ENCODE measurements around the gene TMEM109.

Gene TMEM109

DNA sequence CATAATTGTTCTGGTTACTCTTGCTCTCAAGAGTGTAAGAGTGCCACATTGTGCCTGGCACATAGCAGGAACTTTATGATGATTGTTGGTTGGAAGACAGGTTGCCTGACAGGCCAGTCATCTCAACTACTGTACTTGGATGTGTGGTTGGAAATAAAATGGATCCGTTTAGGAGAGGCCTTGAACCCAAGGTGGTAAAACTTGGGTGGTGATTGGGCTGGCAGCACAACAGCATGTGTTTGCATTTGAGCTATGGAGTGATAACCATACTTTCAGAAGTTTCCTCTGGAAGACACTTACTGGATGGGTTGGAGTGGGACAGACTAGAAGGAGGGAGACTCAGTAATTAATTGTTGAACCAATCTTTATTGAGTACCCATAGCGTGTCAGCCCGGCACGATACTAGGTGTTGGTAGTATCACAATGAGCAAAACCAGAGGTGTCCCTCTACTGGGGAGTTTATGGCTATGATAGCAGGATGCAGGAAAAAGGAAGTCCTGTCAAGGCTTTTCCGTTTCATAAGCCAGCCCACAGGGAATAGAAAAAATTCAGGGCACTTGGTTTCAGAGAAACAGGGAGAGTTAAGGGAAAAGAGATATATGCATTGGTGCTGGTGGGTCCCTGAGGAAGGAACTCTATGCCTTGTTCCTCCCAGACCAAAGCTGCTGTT is 3.1 kb upstream of the TMEM109 start:
- peak; percentile 46 to 61 for DNase-seq

DNA sequence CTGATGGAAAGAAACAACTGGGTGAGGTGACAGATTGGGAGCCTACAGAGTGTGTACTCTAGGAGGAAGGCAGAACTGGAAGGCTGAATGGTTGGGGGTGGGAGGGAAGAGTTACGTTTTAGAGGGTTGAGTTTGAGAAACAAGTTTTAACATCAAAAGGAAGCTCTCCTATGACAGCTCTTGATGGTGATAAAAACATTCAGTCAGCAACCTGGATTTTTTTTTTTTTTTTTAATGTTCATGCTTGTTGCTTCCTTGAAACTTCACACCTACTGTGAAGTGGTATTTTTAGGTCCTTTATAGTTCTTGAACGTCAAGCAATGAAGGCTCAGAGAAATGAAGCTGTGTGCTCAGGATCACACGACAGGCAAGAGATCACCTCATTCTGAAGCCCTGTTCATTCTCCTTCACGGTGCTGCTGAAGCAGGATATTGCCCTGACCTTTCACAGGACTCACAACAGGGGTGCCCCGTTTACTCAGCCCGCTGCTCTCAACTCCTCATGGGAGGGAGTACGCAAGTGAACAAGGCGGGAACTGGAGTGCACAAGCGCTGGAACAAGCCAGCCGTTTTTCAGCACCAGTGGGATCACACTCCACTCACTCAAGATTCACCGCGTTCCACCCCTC is 1.6 kb upstream of the TMEM109 start:
- no peak for DNase-seq

DNA sequence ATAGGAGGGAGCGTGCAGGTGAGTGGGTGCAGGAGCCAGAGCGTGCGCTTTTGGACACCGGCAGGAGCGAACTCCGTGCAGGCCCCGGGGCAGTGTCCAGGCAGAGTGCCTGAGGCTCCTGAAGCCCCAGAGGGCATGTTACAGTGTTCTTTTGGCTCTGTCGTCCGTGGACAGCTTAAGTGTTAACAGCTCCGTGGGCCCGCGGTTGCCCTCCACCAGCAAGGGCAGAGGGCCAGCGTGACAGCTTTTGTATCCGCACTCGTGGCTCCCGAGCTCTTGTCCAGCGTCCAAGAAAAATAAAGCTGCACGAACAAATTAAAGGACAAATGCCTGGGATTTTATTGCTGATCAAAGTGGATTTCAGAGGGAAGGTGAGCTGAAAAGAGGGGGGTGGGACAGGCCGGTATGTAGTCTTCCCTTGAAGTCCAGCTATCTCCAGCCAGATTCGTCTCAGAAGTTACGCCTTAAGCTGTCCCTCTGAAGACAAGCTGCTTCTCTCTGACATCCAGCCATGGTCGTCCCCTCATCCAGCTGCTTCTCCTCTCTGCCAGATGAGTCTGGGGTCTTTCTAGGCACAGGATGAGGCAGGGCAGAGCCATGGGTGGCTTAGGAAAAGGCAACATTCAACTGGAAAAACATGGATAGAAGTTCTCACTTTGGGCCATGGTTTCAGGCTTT is 968 bp upstream of the TMEM109 start:
- no peak for DNase-seq

DNA sequence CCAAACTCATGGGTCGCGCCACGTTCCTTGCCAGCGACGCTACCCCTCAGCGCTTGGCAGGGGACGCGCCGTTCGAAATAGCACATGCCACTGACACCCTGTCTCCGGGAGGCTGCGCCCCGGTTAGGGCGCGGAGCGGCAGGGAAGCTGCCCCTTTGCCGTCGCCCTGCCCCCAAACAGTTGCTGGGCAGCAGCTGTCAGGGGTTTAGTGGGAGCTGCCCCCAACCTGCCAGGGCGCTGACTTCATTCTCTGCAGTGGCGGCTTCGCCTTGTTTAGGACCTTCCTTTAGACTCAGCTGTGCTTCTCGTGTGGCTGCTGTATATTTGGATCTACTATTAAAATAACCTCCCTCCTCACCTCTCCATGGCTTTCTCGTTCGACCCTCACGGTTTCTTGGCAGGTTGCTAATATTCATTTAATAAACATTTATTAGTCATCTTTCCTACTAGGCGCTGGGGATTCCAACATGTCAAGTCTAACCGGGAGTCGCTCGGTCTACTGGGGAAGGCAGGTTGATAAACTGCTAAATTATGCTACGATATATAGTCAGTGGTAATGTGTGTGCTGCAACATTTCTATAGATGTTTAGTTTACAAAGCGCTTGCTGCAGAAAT is 782 bp downstream of the TMEM109 start:
- peak; percentile 23 to 36 for DNase-seq

DNA sequence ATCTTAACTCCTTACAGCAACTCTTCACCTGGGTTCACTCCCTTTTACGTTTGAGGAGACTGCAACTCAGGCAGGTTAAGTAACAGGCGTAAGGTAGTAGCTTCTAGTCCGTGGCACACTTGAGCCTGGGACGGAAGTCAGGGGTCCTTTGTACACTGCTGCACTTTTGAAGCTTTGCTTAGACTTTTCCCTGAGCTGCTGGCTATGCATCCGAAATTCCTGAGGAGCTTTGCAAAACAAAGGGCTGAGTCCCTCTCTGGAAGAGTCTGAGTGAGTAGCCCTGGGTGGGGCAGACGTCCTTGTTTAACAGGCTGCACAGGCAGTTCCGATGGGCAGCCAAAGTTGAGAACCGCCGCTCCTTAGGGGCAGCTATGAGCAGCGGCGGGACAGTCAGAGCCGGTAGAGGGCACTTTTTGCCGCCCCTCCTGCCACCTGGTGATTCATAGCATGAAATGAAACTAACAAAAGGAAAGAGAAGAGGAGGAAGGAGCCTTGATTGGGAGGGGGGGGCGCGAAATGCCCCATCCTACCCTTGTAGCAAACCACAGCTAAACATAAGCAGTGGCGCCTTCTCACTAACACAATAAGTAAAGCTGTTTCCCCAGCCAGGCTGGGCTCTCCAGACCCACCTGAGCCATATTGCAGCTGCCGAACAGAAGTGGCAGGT is 1.4 kb downstream of the TMEM109 start:
- peak; percentile 31 to 46 for DNase-seq

DNA sequence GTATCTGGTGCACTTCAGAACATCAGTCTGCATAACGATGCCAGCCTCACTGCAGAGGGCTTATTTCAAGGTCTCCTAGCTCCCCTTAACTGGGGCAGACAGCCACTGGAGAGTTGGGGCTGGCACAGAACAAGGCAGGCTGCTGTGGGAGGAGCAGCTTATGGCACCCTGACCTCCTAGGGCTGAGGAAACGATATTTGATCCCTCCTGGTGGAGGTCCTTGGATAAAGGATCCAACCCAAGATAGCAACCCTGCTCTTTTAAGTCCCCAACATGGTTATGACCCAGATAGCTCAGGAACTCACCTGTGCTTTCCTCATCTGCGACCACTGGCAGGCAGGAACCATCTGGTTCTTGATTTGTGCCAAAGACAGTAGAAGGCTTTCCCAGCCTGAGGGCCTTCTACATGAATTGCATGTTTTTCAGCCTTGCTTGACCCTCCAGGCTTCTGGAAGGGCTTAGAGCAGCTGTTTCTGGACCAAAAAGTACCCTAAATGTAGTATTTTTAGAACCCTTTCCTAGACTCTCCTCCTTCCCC is 2.8 kb downstream of the TMEM109 start:
- no peak for DNase-seq

DNA sequence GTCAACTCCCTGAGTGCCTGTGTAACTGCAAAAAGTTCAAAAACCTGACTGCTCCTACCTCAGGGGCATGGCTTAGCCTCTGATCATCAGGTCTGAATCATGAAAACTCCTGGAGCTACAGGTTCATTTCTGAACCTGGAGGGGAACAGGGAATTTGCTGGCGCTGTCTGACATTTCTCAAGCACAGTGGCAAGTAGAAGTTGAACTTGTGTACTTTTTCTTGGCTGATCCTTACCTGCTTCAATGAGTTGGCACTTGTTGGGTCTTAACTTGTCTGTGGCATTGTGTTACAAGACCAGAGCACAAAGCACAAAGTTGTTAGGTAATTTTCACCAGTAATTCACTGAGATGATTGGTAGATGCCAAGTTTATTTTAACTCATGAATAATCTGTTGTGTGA is 3.3 kb downstream of the TMEM109 start:
- no peak for DNase-seq

DNA sequence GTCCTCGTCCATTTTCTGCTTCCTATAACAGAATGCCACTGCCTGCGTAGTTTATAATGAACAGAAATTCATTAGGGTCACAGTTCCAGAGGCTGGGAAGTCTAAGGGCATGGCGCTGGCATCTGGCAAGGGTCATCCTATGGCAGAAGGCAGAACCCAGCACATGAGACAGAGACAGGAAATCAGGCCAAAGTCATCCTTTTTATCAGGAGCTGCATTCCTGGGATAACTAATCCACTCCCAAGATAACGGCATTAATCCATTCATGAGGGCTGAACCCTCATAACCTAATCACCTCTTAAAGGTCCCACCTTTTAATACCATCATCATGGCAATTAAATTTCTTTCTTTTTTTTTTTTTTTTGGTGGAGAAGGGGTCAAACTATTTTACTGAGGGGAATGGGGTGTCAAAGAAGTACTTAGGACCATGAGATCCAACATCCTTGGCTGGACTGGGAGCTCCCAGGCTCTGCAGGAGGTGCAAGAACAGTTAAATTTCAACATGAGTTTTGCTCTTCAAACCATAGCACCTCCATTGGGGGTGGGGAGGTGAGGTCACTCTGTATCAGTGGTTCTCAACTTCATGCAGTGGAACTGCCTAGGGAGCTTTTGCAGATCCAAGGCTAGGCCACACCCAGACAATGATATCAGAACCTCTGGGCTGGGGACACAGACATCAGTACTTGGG is 4.4 kb downstream of the TMEM109 start:
- no peak for DNase-seq

DNA sequence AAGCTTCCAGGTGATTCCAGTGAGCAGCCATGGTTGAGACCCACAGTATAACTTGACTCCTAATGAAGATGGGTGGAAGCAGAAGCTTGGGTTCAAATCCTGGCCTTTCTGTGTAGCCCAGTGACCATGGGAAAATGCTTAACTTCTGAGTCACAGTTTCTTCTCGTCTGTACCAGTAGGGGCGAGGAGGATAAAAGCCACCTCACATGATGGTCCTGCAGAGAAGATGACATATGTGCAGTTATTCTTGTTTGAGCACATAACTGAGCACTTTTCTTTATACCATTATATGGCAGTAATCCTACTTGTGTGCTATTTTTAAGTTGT is 4.9 kb downstream of the TMEM109 start:
- peak in 1 of 2 donors; percentile 25 for DNase-seq

DNA sequence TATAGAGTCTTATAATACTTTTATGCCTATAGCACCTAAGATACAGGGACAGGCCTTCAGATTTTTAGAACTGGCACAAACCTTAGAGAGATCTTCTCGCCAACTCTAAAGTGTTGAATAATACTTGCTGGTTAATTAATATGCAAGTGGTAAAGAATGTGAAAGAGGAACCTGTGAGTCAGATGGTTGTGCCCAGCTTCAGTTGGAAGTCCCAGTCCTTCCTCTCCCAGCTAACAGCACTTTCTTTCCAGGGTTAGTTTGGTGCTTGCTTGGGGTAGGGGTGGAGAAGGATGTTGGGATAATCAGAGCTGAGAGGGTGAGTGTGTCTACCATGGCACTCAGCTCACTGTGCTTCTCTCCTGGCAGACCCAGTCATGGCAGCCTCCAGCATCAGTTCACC is 5.4 kb downstream of the TMEM109 start:
- DNase-seq: peak; percentile 70 to 73

DNA sequence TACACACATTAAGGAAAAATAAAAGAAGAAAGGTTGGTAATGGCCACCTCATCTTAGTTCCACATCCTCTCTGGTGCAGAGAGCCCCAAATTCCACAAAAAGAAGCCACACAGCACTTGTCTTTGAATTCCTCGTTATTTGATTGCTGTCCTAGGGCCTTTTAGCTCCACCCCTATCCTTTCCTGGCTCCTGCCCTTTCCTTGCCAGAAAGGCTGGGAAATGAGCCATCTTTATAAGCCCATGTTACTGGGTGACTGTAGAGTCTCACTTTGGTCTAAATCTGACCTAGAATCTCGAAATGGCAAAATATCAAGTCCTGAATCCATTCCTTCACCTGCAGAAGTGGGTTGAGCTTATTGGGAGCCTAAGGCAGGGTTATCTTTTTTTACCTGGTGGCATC is 6.0 kb downstream of the TMEM109 start:
- DNase-seq: no peak

DNA sequence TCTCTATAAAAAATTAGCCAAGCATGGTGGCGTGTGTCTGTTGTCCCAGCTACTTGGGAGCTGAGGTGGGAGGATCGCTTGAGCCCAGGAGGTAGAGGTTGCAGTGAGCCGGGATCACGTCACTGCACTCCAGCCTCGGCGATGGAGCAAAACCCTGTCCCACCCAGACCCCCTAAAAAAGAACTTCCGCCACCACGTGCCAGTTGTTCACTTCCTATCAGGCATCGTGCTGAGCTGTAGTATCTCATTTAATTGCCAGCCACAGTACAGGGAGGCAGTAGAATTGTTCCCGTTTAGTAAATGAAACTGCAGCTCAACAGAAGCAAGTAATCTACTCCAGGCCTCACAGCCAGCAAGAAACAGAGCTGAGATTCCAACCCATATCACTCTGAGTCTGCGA is 7.3 kb downstream of the TMEM109 start:
- no peak for DNase-seq

DNA sequence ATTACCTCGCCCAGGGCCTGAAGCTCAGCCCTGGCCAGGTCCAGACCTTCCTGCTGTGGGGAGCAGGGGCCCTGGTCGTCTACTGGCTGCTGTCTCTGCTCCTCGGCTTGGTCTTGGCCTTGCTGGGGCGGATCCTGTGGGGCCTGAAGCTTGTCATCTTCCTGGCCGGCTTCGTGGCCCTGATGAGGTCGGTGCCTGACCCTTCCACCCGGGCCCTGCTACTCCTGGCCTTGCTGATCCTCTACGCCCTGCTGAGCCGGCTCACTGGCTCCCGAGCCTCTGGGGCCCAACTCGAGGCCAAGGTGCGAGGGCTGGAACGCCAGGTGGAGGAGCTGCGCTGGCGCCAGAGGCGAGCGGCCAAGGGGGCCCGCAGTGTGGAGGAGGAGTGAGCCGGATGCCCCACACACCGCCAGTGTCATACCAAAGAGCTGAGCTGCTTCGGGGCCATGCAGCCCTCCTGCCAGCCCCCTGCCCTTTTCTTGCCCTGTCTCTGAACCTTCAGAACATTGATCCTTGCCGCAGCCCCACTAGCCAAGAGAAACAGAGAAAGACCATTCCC is 7.9 kb downstream of the TMEM109 start:
- DNase-seq: no peak

DNA sequence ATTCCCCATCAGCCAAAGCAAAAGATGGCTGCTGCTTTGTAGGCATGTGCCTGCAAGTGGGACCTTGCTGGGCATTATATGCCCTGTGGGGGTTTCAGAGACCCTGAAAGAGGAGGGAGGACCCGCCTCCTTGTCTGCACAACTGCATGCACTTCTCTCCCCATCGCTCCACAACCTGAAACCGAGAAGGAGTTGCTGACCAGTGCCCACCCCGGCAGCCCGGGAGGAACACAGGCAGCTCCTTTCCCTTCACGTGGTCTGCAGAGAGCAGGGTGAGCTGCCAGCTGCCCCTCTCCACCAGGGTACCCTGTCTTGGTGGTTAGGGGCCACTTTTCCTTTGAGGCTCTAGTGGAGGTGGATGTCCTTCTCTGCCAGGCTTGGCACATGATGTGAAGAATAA is 8.9 kb downstream of the TMEM109 start:
- DNase-seq: no peak

DNA sequence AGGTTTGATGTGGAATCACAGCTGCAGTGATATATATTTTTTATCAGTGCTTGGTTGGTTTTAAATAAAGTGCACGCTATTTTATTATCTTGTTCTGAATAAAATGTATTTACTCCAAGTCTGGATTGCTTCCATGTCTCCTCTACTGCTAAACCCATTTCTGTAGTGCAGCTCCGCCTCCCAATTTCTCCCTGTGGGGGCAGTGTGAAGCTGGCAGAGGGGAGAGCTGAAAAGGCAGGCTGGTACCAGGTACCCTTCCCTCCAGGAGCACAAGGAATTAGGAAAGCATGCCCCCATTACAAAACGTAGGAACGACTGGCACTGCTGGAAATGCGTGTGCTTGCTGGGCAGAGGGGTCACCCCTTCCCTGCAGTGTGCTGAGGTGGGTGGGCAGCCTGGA is 9.4 kb downstream of the TMEM109 start:
- no peak for DNase-seq

DNA sequence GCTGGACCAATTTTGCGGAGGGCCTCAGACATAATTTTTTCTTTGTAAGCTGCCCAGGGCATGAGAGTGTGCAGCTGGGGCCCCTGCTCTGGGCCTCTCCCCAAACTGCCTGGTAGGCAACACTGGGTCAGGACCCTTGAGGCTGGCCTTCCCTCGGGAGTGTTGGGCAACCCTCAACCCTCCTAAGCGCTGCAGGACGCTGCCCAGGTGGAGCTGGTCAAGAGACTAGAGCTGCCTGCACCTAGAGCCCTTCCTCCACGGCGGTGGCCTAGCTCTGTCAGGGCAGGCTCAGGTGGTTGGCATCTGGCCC is 9.8 kb downstream of the TMEM109 start:
- no peak for DNase-seq

DNA sequence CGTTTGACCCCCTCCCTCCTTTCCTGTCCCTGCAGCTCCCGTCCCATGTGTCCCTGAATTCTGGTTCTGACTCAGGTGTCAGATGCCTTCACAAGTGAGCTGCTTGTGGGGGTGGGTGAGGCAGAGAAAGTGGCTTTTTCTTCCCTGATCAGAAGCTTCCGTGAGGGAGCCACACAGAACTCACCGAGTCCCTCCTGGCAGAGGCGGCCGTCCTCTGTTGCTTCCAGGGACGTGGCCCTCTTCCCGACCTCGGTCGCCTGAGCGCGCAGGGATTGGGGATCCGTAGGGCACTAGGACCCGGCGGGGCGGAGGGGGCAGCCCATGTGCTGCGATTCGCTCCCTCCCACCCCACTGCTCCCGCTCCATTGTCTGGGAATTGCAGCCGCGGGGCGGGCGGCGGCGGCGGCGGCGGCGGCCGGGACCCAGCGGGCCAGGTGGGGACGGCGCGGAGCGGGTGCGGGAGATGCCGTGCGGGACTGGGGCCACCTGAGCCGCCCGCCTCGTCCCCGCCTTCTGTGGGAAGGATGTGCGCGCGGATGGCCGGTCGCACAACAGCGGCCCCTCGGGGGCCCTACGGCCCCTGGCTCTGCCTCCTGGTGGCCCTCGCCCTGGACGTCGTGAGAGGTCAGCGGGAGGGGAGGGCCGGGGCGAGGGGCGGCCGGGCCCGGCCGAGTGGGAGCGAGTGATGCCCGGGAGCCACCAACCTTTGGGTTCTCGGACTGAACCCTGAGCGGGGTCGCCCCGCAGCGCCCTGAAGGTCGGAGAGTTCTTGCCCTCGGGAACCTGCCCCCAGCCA is 10.3 kb downstream of the TMEM109 start, which contains the start of gene TMEM132A:
Gene TMEM132A (plus strand): TSS at position 351 of the 796 bp plus-strand sequence. CDS start 174 bp downstream, at position 525.
- peak in 1 of 2 donors; percentile 21 for DNase-seq

DNA sequence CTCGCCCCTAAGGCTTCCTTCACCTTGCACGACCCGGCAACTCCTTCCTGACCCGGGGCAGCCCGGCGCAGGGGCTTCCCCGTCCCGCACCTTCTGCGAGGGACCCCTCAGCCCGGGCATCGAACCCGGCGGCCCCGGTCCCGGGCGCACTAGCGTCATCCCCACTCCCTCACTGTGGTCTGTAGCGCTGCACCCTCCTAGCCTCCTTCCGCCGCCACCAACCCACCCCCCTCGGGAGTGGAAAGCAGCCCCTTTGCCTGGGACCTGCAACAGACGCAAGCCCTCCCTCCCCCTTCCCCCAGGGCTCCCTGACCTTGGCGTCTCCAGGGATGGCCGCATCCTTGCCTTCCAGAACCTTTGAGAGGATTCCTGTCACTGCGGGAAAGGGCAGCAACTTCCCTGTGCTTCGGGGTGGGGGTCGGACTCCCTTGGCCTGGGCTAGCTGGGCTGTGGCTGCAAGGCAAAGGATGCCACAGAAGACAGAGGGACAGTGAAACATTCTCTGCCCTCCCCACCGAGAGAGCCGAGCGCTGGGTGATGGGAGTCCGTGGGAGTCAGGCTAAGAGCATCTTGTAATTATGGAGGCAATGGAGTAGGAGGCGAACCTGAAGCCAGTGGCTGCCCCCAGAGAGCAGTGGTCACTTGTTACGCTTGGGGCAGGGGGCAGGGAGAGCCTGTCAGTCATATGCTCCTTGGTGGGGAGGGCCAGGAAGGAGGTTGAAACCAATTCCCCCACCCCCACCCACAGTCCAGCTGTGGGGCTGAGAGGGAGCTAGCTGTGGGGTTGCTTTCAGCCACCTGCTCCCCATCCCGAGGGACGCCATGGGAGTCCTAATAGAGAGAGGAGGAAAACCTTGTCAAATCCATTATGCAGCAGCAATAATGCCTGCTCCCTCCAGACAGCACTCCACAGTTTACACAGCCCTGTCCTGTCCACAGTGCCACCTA is 11.2 kb downstream of the TMEM109 start:
- no peak for DNase-seq

DNA sequence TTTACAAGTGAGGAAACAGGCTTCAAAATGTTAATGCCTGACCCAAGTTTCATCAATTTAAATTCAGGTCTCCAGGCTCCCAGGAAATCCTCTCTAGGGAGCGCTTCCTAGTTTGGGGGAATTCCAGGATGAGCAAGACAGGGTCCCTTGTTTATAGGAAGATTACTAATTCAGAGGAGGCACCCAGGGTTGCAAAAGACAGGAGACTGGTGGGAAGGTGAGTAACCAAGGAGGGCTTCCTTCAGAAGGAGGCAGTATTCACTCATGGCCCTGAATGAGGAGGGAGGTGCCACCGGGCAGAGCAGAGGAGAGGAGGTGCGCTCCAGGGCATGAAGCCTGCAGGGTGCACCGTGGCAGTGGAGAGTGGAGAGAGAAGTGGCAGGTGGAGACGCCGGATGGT is 11.9 kb downstream of the TMEM109 start:
- DNase-seq: peak; percentile 82 to 91

DNA sequence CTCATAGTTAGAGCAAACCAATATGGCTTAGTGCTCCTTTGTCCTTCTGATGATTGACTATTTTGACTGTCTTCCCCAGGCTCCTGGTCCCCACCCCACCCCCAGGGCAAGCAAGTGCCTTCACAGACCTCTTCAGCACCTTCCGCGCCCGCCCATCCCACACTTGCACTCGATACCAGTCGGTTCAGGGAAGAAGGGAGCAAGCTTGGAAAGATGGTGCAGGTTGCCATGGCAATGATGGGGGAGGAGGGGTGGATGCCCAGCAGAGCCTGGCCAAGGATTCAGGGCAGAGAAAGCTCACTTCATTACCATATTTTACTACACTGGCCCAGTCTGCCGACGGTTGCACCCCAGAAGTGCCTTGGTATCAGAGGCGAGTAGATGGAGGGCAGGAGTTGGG is 12.5 kb downstream of the TMEM109 start:
- no peak for DNase-seq
